ENCODE measurements around the gene CDH23. TPM values are rescaled to one million over a fixed set of nuclear protein-coding genes. Genes with fewer than 3 reads are reported as not detected.

CDH23 gene
- total and polyA plus RNA-seq, 2 experiments from 2014 or later: 0.08 TPM; not detected in 1

DNA sequence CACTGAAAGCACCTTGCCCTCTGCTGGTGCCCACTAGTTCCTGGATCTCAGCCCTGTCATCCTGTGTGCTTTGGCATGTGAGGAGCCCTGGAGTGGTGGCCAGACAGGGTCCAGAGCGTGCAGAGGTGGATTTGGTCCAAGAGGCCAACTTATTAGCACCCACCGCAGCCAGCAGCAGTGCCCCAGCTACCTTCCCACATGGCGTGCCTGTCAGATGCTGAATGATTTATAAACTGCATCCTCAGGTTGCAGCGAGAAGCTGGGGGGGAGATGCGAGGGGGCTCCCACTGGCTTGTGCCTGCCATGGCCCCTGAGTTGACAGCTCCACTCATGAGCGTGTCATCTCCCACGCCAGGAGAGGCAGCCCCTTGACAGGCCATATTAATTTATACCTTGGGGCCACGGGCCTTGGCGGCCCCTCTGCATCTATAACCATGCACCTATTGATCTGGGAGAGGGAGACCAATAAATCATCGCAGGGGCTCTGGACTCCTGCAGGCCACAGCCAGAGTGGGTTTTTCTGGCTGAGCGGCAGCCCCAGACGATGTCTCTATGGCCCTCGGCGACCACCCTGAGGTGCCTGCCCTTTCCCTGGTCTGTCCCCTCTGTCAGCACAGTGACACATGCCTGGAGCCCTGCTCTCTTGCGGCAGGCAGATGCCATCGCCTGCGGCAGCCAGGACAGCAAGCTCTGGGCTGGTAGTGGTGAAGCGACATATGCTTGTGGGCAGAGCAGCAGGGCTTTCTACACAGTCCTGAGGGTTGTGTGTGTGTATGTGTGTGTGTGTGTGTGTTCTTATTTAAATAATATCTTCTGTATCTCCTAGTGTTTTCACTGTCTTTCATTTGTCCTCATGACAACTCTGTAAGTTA is 120.8 kb downstream of the CDH23 start:
- Histone ChIP-seq H3K36me3 (ENCODE audit: low read depth) (no peaks in the 10 kb centered on the region), H3K79me2 (ENCODE audit: insufficient read depth) (no peaks in the 10 kb centered on the region), H3K27ac (no peak overlapping the region), H4K20me1 (ENCODE audit: insufficient read depth) (no peaks in the 10 kb centered on the region), H3K4me2 (ENCODE audit: unreplicated experiment) (no peak overlapping the region), H3K9me3 (ENCODE audit: low read depth) (no peaks in the 10 kb centered on the region), H3F3A (ENCODE audit: insufficient read depth) (no peaks in the 10 kb centered on the region), H3K4me1 (ENCODE audit: insufficient read depth) (no peaks in the 10 kb centered on the region), H2AFZ (no peak overlapping the region), H3K4me3 (no peak overlapping the region), H3K9me2 (ENCODE audit: insufficient read depth) (no peaks in the 10 kb centered on the region), H3K9ac (no peak overlapping the region), H3K27me3 (replicated peaks; ENCODE audit: insufficient read depth) (peaks cover 7% of the 10 kb centered on the region; the same call in 1 of the 2 replicates)
- 71 to 74% methylated on average over 18 of the region's 18 CpGs for WGBS, 2 experiments (ENCODE audit: low coverage in 1 of 2, low lambda C conversion rate in 2 of 2, missing lambda C conversion rate in 2 of 2)
- TF ChIP-seq EZH2 (IDR thresholded peaks at IDR 0.05; ENCODE audit: insufficient read depth, poor library complexity, severe bottlenecking) (no peak), EZH2phosphoT487 (IDR thresholded peaks at IDR 0.05; ENCODE audit: insufficient read depth, low read depth) (no peak)
- in situ Hi-C loops (cut with MboI): no loop called here
- no peak for DNase-seq

DNA sequence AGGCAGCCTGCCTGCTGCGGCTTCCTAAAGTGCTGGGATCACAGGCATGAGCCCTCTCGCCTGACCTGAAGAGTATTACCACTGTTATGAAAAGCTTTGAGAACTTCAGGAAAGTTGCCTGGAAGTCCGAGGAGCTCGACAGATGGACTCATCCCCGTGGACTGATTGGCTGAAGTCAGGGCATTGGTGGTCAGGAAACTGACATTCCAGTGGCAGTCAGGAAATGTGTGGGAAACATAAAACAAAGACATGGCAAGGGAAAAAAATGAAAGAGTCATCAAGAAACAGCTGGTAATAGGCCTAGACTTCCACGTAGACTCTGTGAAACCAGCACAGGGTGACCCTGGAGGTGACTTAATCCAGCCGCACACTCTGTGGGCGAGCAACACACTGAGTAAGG is 123.3 kb downstream of the CDH23 start:
- H3F3A ChIP-seq (ENCODE audit: insufficient read depth): no peaks in the 10 kb centered on the region
- H3K9me2 ChIP-seq (ENCODE audit: insufficient read depth): no peaks in the 10 kb centered on the region
- H4K20me1 ChIP-seq (ENCODE audit: insufficient read depth): no peaks in the 10 kb centered on the region
- no peak overlapping the region for H3K4me2 ChIP-seq (ENCODE audit: unreplicated experiment)
- no peaks in the 10 kb centered on the region for H3K4me1 ChIP-seq (ENCODE audit: insufficient read depth)
- no peaks in the 10 kb centered on the region for H3K36me3 ChIP-seq (ENCODE audit: low read depth)
- no peak overlapping the region for H3K4me3 ChIP-seq
- in situ Hi-C loops (cut with MboI): no loop called here
- WGBS, 2 experiments (ENCODE audit: low coverage in 1 of 2, low lambda C conversion rate in 2 of 2, missing lambda C conversion rate in 2 of 2): 60 to 68% methylated on average over 8 of the region's 8 CpGs
- peaks cover 12% of the 10 kb centered on the region; the same call in 1 of the 2 replicates for H3K27me3 ChIP-seq (replicated peaks; ENCODE audit: insufficient read depth)
- no peak overlapping the region for H3K27ac ChIP-seq
- H3K9ac ChIP-seq: no peak overlapping the region
- TF ChIP-seq EZH2 (IDR thresholded peaks at IDR 0.05; ENCODE audit: insufficient read depth, poor library complexity, severe bottlenecking): no peak
- no peak for TF ChIP-seq EZH2phosphoT487 (IDR thresholded peaks at IDR 0.05; ENCODE audit: insufficient read depth, low read depth)
- H3K79me2 ChIP-seq (ENCODE audit: insufficient read depth): no peaks in the 10 kb centered on the region
- DNase-seq: no peak
- no peak overlapping the region for H2AFZ ChIP-seq
- no peaks in the 10 kb centered on the region for H3K9me3 ChIP-seq (ENCODE audit: low read depth)

DNA sequence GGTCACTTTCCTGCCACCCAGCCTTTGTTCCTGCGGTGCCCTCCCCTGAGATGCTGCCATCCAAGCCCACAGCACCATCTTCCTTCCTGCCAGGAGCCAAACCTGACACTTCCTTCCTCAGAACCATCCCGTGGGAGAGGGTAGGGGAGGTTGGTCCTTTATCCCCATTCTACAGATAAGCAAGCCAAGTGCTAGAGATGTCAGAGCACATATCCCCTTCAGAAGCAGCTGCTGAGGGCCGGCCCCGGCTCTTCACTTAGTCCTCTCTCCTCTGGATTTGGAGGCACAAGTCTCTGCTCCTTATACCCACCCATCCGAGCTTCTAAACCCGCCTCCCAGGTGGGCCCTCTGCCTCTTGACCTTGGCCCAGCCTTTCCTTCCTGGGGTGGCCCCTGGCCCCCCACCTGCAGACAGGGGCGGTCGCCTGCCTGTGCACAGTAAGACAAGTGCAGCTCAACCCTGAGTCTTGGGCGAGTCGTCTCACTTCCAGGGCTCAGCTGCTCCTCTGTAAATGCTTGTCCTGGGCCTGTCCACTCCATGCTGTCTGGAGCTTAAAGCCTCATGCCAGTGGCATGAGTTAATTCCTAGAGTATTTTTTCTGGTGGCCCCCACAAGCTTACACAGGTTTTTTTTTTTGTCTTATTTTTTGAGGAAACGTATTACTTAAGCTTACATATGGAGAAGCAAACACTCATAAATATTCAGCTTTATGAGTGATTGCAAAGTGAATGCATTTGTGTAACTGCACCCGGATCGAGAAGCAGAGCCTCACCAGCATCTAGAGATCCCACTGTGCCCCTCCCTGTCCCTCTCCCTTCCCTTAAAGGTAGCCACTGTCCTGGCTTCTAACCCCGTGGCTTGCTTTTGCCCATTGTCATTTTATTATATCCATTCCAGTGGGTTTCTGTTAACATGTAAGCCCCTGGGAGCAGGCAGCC is 125.1 kb downstream of the CDH23 start:
- H3K9me3 ChIP-seq (ENCODE audit: low read depth): no peaks in the 10 kb centered on the region
- H3K36me3 ChIP-seq (ENCODE audit: low read depth): no peaks in the 10 kb centered on the region
- H3K27ac ChIP-seq: no peak overlapping the region
- no peak overlapping the region for H2AFZ ChIP-seq
- no peaks in the 10 kb centered on the region for H3F3A ChIP-seq (ENCODE audit: insufficient read depth)
- no peaks in the 10 kb centered on the region for H3K9me2 ChIP-seq (ENCODE audit: insufficient read depth)
- no peaks in the 10 kb centered on the region for H4K20me1 ChIP-seq (ENCODE audit: insufficient read depth)
- TF ChIP-seq EZH2 (IDR thresholded peaks at IDR 0.05; ENCODE audit: insufficient read depth, poor library complexity, severe bottlenecking) (no peak), EZH2phosphoT487 (IDR thresholded peaks at IDR 0.05; ENCODE audit: insufficient read depth, low read depth) (no peak)
- H3K4me3 ChIP-seq: no peak overlapping the region
- 71 to 73% methylated on average over 14 of the region's 14 CpGs for WGBS, 2 experiments (ENCODE audit: low coverage in 1 of 2, low lambda C conversion rate in 2 of 2, missing lambda C conversion rate in 2 of 2)
- in situ Hi-C loops (cut with MboI): no loop called here
- DNase-seq: no peak
- no peaks in the 10 kb centered on the region for H3K4me1 ChIP-seq (ENCODE audit: insufficient read depth)
- peaks cover 8% of the 10 kb centered on the region; the same call in 1 of the 2 replicates for H3K27me3 ChIP-seq (replicated peaks; ENCODE audit: insufficient read depth)
- no peak overlapping the region for H3K9ac ChIP-seq
- no peaks in the 10 kb centered on the region for H3K79me2 ChIP-seq (ENCODE audit: insufficient read depth)
- H3K4me2 ChIP-seq (ENCODE audit: unreplicated experiment): no peak overlapping the region

DNA sequence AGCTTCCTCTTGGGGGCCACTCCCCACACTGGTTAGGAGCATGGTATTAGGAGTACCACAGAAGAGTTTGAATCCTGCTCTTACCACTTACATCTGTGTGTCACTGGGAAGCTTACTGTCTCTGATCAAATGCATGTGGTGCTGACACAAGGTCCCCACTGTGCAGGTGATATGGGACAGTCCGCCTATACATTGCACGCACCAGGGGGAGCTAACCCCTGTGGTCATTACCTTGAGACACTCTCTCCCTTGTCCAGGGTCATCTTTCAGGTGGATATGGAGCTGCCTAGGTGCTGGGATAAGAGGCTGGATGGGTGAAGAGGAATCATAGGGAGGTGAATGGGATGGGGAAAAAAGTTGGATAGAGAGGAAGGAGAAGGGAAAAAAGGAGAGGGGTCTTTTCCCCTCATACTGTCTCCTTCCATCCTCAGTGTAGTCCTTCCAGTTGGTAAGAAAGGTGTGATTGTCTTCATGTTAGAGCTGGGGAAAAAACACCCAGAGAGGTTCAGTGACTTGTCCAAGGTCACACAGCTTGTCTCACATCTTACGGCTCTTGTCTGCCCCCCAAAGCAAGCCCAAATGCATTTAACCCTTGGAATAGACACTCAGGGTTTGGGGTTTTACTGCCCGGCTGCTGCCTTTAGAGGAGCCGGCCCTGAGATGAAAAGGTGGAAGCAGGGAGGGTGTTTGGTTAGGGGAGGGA is 125.9 kb downstream of the CDH23 start:
- Histone ChIP-seq H3K9me3 (ENCODE audit: low read depth) (no peaks in the 10 kb centered on the region), H3K9me2 (ENCODE audit: insufficient read depth) (no peaks in the 10 kb centered on the region), H3K79me2 (ENCODE audit: insufficient read depth) (no peaks in the 10 kb centered on the region), H3K36me3 (ENCODE audit: low read depth) (no peaks in the 10 kb centered on the region), H3K4me1 (ENCODE audit: insufficient read depth) (no peaks in the 10 kb centered on the region), H3K27ac (no peak overlapping the region), H2AFZ (no peak overlapping the region), H3K4me2 (ENCODE audit: unreplicated experiment) (no peak overlapping the region), H3K27me3 (replicated peaks; ENCODE audit: insufficient read depth) (peaks cover 8% of the 10 kb centered on the region; the same call in 1 of the 2 replicates), H3K9ac (no peak overlapping the region), H4K20me1 (ENCODE audit: insufficient read depth) (no peaks in the 10 kb centered on the region), H3K4me3 (no peak overlapping the region), H3F3A (ENCODE audit: insufficient read depth) (no peaks in the 10 kb centered on the region)
- TF ChIP-seq EZH2phosphoT487 (IDR thresholded peaks at IDR 0.05; ENCODE audit: insufficient read depth, low read depth): no peak
- no peak for TF ChIP-seq EZH2 (IDR thresholded peaks at IDR 0.05; ENCODE audit: insufficient read depth, poor library complexity, severe bottlenecking)
- in situ Hi-C loops (cut with MboI): no loop called here
- 74% methylated on average over 5 of the region's 5 CpGs for WGBS, 2 experiments (ENCODE audit: low coverage in 1 of 2, low lambda C conversion rate in 2 of 2, missing lambda C conversion rate in 2 of 2)
- no peak for DNase-seq

All from GM23248 (cell line).